Vagina (tissue), 2 donors: ENCODE results near the gene ATP4A. TPM values are rescaled to one million over a fixed set of nuclear protein-coding genes. Genes with fewer than 3 reads are reported as not detected.

ENCODE experiments used
- DNase-seq, 2 donors: peaks; one replicate each; pipeline ENCODE4 v3.0.0-alpha.2; 2017; ENCODE audit errors: extremely low spot score in 2 of 2
- H3K27ac ChIP-seq: fragments of 200-600 bp; sonication (generic); one replicate; pipeline ENCODE4 v1.5.1; 2019
- H3K27me3 ChIP-seq: fragments of 200-600 bp; sonication (generic); one replicate; pipeline ENCODE4 v1.5.1; 2019
- H3K36me3 ChIP-seq, 2 donors: fragments of 200-600 bp; sonication (generic); one replicate each; pipeline ENCODE4 v1.5.1; 2017 to 2019
- H3K4me1 ChIP-seq: fragments of 200-600 bp; sonication (generic); one replicate; pipeline ENCODE4 v1.5.1; 2019
- H3K4me3 ChIP-seq, 2 donors: fragments of 200-600 bp; sonication (generic); 1 replicate in 1 of 2; 2 replicates in 1 of 2; pipeline ENCODE4 v1.5.1; 2016 to 2019
- H3K9me3 ChIP-seq: fragments of 200-600 bp; sonication (generic); one replicate; pipeline ENCODE4 v1.5.1; 2019
- POLR2A ChIP-seq, 2 donors: fragments of 450-650 bp; IDR thresholded peaks; one replicate each; pipeline ENCODE4 v1.6.1; 2017; ENCODE audit warnings: antibody characterized with exemption in 2 of 2, mild to moderate bottlenecking in 2 of 2, moderate library complexity in 2 of 2
- POLR2AphosphoS5 ChIP-seq, 2 donors: sonication (generic); formaldehyde crosslinking; IDR thresholded peaks; one replicate each; pipeline ENCODE4 v1.9.0; 2017; ENCODE audit warnings: antibody characterized with exemption in 2 of 2, mild to moderate bottlenecking in 2 of 2, low read depth in 1 of 2; ENCODE audit not compliant: insufficient read depth in 1 of 2
- intact Hi-C: fragments of 100-400 bp; cut with DNase I; formaldehyde crosslinking; loops from one replicate; pipeline ENCODE4 v1.15.1; 2023
- total RNA-seq: library from RNA; depleted of rRNA; stranded (reverse); fragments of >200 nt; gene quantifications from one replicate; pipeline ENCODE4 v1.2.3, GENCODE V29; 2016
- TF ChIP-seq, protein P1 (sequence below), 3 experiments: fragments of 450-650 bp in 2 of 3; fragments of 200-600 bp in 1 of 3; sonication (generic) in 1 of 3; IDR thresholded peaks; one replicate each; pipeline ENCODE4 v1.5.1; 2017 to 2019; ENCODE audit warnings: antibody characterized with exemption in 3 of 3, mild to moderate bottlenecking in 2 of 3, moderate library complexity in 2 of 3

The ATP4A gene
- total RNA-seq, 1 donor from 2014 or later: not detected

DNA sequence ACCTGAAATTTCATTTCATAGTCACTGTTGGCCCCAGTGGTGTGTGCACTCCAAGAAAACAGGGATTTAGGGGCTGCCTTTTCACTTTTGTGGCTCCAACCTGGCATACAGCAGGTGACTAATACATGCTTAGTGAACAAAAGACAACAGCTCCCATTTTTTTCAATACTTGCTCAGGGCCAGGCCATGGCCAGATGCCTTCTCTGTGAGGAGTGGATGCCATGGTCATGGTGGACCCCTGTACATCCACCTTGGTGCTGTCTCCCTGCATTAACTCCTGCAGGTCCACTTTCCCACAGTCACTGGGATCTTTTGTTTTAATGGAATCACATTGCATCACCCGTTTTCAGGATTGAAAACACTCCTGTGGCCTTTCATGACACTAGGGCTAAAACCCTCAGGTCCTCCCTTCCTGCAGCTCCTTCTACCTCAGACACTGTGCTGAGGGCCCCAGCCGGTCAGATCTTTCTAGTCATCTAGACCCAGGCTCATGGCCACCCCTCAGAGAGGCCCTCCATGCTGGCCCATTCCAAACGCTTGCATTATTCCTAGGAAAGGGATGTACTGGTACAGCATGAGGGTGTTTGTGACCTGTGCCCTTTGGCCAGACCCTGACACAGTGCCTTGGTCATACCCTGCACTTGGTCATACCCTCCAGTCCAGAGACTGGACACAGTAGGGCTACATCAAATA is 19.2 kb downstream of the ATP4A start:
- TF ChIP-seq, protein P1, sequence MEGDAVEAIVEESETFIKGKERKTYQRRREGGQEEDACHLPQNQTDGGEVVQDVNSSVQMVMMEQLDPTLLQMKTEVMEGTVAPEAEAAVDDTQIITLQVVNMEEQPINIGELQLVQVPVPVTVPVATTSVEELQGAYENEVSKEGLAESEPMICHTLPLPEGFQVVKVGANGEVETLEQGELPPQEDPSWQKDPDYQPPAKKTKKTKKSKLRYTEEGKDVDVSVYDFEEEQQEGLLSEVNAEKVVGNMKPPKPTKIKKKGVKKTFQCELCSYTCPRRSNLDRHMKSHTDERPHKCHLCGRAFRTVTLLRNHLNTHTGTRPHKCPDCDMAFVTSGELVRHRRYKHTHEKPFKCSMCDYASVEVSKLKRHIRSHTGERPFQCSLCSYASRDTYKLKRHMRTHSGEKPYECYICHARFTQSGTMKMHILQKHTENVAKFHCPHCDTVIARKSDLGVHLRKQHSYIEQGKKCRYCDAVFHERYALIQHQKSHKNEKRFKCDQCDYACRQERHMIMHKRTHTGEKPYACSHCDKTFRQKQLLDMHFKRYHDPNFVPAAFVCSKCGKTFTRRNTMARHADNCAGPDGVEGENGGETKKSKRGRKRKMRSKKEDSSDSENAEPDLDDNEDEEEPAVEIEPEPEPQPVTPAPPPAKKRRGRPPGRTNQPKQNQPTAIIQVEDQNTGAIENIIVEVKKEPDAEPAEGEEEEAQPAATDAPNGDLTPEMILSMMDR (IDR thresholded peaks at IDR 0.05): no peak
- no peak for TF ChIP-seq POLR2A (IDR thresholded peaks at IDR 0.05)
- TF ChIP-seq POLR2AphosphoS5 (IDR thresholded peaks at IDR 0.05; ENCODE audit: insufficient read depth in 1 of 2, low read depth in 1 of 2): no peak
- intact Hi-C loops: no loop called here
- Histone ChIP-seq H3K36me3 (no peaks in the 10 kb centered on the region), H3K4me3 (peak overlapping the region; percentile 72 to 94), H3K9me3 (no peaks in the 10 kb centered on the region), H3K27ac (peak overlapping the region; percentile 70), H3K27me3 (no peaks in the 10 kb centered on the region), H3K4me1 (peaks cover 25% of the 10 kb centered on the region)
- DNase-seq: no peak

DNA sequence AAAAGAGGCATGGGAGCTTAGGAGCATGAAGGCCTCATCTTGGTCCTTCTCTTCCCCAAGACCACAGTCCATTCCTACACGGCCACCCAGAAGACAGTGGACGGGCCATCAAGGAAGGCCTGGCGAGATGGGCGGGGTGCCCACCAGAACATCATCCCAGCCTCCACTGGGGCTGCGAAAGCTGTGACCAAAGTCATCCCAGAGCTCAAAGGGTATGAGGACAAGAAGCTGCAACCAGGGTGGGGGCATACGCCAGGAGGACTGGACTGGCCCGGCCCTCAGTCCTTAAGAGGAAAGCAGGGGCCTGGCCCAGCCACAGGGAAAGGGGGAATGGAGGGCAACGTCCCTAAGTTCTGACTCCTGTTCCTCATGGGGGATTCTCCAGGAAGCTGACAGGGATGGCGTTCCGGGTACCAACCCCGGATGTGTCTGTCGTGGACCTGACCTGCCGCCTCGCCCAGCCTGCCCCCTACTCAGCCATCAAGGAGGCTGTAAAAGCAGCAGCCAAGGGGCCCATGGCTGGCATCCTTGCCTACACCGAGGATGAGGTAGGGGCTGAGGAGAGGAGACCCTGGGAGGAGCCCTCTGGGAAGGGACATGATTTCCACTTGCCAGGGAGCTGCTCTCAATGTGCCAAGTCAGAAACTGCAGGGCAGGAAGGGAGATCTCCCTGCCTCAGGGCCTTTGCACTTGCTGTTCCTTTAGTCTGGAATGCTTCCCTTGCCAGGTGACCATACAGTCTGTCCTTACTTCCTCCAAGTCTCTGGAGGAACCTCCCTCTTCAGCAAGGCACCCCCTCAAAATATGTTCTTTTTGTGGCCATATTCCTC is 20.0 kb downstream of the ATP4A start:
- Histone ChIP-seq H3K9me3 (no peaks in the 10 kb centered on the region), H3K27me3 (no peaks in the 10 kb centered on the region), H3K4me3 (no peak overlapping the region), H3K27ac (no peak overlapping the region), H3K36me3 (no peaks in the 10 kb centered on the region), H3K4me1 (peaks cover 25% of the 10 kb centered on the region)
- DNase-seq: no peak
- TF ChIP-seq, protein P1 (IDR thresholded peaks at IDR 0.05): no peak
- TF ChIP-seq POLR2A (IDR thresholded peaks at IDR 0.05): no peak
- TF ChIP-seq POLR2AphosphoS5 (IDR thresholded peaks at IDR 0.05; ENCODE audit: insufficient read depth in 1 of 2, low read depth in 1 of 2): no peak
- intact Hi-C loops: no loop called here

DNA sequence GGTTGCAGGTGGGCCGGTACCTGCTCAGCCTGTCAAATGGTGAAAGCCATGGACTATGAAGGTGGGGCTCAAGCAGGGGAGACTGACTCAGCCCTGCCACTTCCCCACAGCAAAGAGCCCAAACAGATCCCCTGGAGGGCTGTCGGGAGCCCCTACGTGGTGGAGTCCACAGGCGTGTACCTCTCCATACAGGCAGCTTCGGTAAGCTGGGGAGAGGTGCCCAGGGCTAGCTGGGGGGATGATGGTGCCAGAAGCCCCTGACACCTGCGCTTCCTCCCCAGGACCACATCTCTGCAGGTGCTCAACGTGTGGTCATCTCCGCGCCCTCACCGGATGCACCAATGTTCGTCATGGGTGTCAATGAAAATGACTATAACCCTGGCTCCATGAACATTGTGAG is 21.2 kb downstream of the ATP4A start:
- no peak overlapping the region for H3K4me3 ChIP-seq
- H3K4me1 ChIP-seq: peaks cover 23% of the 10 kb centered on the region
- no peaks in the 10 kb centered on the region for H3K9me3 ChIP-seq
- H3K36me3 ChIP-seq: no peaks in the 10 kb centered on the region
- TF ChIP-seq, protein P1 (IDR thresholded peaks at IDR 0.05): no peak
- TF ChIP-seq POLR2AphosphoS5 (IDR thresholded peaks at IDR 0.05; ENCODE audit: insufficient read depth in 1 of 2, low read depth in 1 of 2) (no peak), POLR2A (IDR thresholded peaks at IDR 0.05) (no peak)
- no peak overlapping the region for H3K27ac ChIP-seq
- DNase-seq: no peak
- no peaks in the 10 kb centered on the region for H3K27me3 ChIP-seq
- intact Hi-C loops: no loop called here

DNA sequence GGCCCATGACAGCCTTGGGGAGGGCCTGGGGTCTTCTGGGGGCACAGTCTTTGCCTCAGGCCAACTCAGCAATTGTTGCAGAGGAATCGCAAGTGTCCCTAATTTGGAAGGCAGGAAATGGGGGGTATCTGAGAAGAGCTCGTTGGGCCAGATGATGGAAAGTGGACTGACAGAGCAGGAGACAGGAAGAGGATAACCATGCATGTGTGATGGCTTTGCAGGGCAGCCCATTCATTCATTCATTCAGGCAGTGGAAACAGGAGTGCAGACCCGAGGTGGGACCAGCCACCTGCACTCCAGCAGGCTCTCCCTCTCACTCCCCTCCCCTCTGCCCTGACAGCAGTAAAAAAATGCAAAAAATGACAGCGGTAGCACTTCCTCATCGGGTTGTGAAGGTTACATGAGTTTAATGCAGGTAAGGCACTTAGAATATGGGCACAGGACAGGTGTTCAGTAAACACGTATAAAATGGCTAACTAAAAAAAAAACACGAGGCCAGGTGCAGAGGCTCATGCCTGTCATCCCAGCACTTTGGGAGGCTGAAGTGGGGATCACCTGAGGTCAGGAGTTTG is 23.0 kb downstream of the ATP4A start:
- Histone ChIP-seq H3K4me1 (peaks cover 10% of the 10 kb centered on the region), H3K27me3 (no peaks in the 10 kb centered on the region), H3K4me3 (no peak overlapping the region), H3K9me3 (no peaks in the 10 kb centered on the region), H3K36me3 (no peaks in the 10 kb centered on the region), H3K27ac (no peak overlapping the region)
- intact Hi-C loops: no loop called here
- DNase-seq: no peak
- TF ChIP-seq, protein P1 (IDR thresholded peaks at IDR 0.05): no peak
- TF ChIP-seq POLR2AphosphoS5 (IDR thresholded peaks at IDR 0.05; ENCODE audit: insufficient read depth in 1 of 2, low read depth in 1 of 2): no peak
- TF ChIP-seq POLR2A (IDR thresholded peaks at IDR 0.05): no peak
